Frontal cortex (tissue), 4 donors: ENCODE measurements around the gene KRTAP5-1. TPM values are rescaled to one million over a fixed set of nuclear protein-coding genes. Genes with fewer than 3 reads are reported as not detected.

Experiments used
- DNase-seq, 2 donors: peaks; one replicate each; pipeline ENCODE4 v3.0.0; 2012; ENCODE audit warnings: low spot score in 2 of 2
- FAIRE-seq: peaks from 2 replicates; lab custom pipeline; 2012; peaks lifted over from hg19 to GRCh38; lab: Jason Lieb, UNC
- total RNA-seq: library from RNA; depleted of rRNA; stranded (reverse); fragments of >200 nt; gene quantifications from one replicate; pipeline ENCODE4 v1.2.3, GENCODE V29; 2014
- donor health status: control.
- donor health status: control.
- donor health status: control.

The KRTAP5-1 gene
- total RNA-seq, 1 donor from 2014 or later: not detected

- no peak for FAIRE-seq
- peak in 1 of 2 donors; percentile 17 for DNase-seq
These were observed 11.2 kb downstream of the KRTAP5-1 start for GRCh38 chr11:1573903-1574237.

GRCh38 chr11:1573077-1573902 is 11.8 kb downstream of the KRTAP5-1 start:
- FAIRE-seq: no peak
- peak in 1 of 2 donors; percentile 37 for DNase-seq

- DNase-seq (peak; percentile 98), FAIRE-seq (no peak)
These were observed 12.6 kb downstream of the KRTAP5-1 start, which contains the start of gene DUSP8 for GRCh38 chr11:1572197-1573076. DUSP8 (minus strand) TSS chr11:1572271; CDS start chr11:1565826, 6,445 bp downstream.

GRCh38 chr11:1571760-1572196 is 13.3 kb downstream of the KRTAP5-1 start:
- DNase-seq (no peak), FAIRE-seq (no peak)

GRCh38 chr11:1570896-1571759 is 14.0 kb downstream of the KRTAP5-1 start:
- peak in 1 of 2 donors; percentile 35 for DNase-seq
- no peak for FAIRE-seq

GRCh38 chr11:1570531-1570895 is 14.6 kb downstream of the KRTAP5-1 start:
- FAIRE-seq (no peak), DNase-seq (peak in 1 of 2 donors; percentile 9)

- DNase-seq (peak in 1 of 2 donors; percentile 2), FAIRE-seq (no peak)
These were observed 15.1 kb downstream of the KRTAP5-1 start for GRCh38 chr11:1570001-1570453.

GRCh38 chr11:1569251-1569780 is 15.8 kb downstream of the KRTAP5-1 start:
- no peak for FAIRE-seq
- DNase-seq: peak in 1 of 2 donors; percentile 8

- FAIRE-seq: no peak
- no peak for DNase-seq
These were observed 16.6 kb downstream of the KRTAP5-1 start for GRCh38 chr11:1568441-1568911.

- DNase-seq (no peak), FAIRE-seq (no peak)
These were observed 17.4 kb downstream of the KRTAP5-1 start for GRCh38 chr11:1567721-1568100.

- DNase-seq (no peak), FAIRE-seq (no peak)
These were observed 17.9 kb downstream of the KRTAP5-1 start for GRCh38 chr11:1567052-1567720.

GRCh38 chr11:1566381-1567051 is 18.6 kb downstream of the KRTAP5-1 start:
- no peak for FAIRE-seq
- DNase-seq: no peak

- FAIRE-seq: no peak
- DNase-seq: no peak
These were observed 19.2 kb downstream of the KRTAP5-1 start for GRCh38 chr11:1565904-1566247.

GRCh38 chr11:1565173-1565903 is 19.7 kb downstream of the KRTAP5-1 start:
- no peak for FAIRE-seq
- DNase-seq: no peak

- FAIRE-seq (no peak), DNase-seq (peak in 1 of 2 donors; percentile 82)
These were observed 20.4 kb downstream of the KRTAP5-1 start for GRCh38 chr11:1564535-1565172.

- FAIRE-seq (no peak), DNase-seq (no peak)
These were observed 21.2 kb downstream of the KRTAP5-1 start for GRCh38 chr11:1563697-1564534.
